ENCODE results near the gene FYN. TPM values are rescaled to one million over a fixed set of nuclear protein-coding genes. Genes with fewer than 3 reads are reported as not detected.

FYN gene
- total and polyA plus RNA-seq, 2 of the 8 experiments (the other 6 are each of a cell fraction or from before 2014, with no cell fraction given), result 46.8 to 97.2 TPM

GRCh38 chr6:111752476-111752875, 120.8 kb downstream of the FYN start:
- Histone ChIP-seq H3K4me3 (ENCODE audit: extremely low read depth in 1 of 4, insufficient read depth in 2 of 4, low read depth in 3 of 4, low read length in 4 of 4) (no peak overlapping the region), H3K79me1 (ENCODE audit: low read depth, low read length) (no peaks in the 10 kb centered on the region), H3K9ac (replicated peaks in 1 of 4; ENCODE audit: extremely low read depth in 1 of 4, low read depth in 3 of 4, low read length in 3 of 4) (no peak overlapping the region), H2AFZ (ENCODE audit: low read length) (no peak overlapping the region), H3K14ac (ENCODE audit: insufficient read length) (no peak overlapping the region), H4K8ac (ENCODE audit: extremely low read depth, insufficient read depth, low read length) (no peak overlapping the region), H3K4ac (replicated peaks; ENCODE audit: insufficient read length, low read depth, low read length) (no peak overlapping the region), H2BK5ac (ENCODE audit: low read depth, low read length) (no peak overlapping the region; the same call in 1 of the 2 replicates), H2BK12ac (ENCODE audit: low read depth, low read length) (peak overlapping the region; percentile 64; the same call in 1 of the 2 replicates), H3K79me2 (ENCODE audit: control insufficient read depth in 1 of 2, insufficient read depth in 2 of 2, low read length in 2 of 2) (peaks cover 0 to 3% of the 10 kb centered on the region in 2 experiments; a peak in 3 of 4 replicates), H2BK15ac (ENCODE audit: low read length) (no peak overlapping the region), H3K27me3 (replicated peaks in 1 of 4; ENCODE audit: control insufficient read depth in 3 of 4, extremely low read depth in 1 of 4, insufficient read depth in 3 of 4, low read length in 3 of 4) (no peaks in the 10 kb centered on the region), H3K9me3 (ENCODE audit: insufficient read depth in 2 of 2, low read depth in 1 of 2, low read length in 1 of 2) (no peaks in the 10 kb centered on the region), H4K91ac (replicated peaks; ENCODE audit: insufficient read length, low read length) (peak overlapping the region; percentile 67), H2BK120ac (replicated peaks; ENCODE audit: low read depth, low read length) (peak overlapping the region; percentile 70), H2AK5ac (ENCODE audit: low read depth, low read length) (no peak overlapping the region; the same call in 1 of the 2 replicates), H3K36me3 (ENCODE audit: control insufficient read depth in 2 of 4, insufficient read depth in 4 of 4, low read length in 3 of 4) (no peaks in the 10 kb centered on the region), H3K56ac (replicated peaks; ENCODE audit: insufficient read length, low read depth, low read length) (no peak overlapping the region), H4K20me1 (replicated peaks in 1 of 2; ENCODE audit: control insufficient read depth in 1 of 2, insufficient read depth in 2 of 2, low read length in 2 of 2) (no peaks in the 10 kb centered on the region), H3K23me2 (ENCODE audit: low read depth, low read length) (peaks cover 2% of the 10 kb centered on the region; the same call in 1 of the 2 replicates), H3K18ac (ENCODE audit: extremely low read depth, low read length) (no peak overlapping the region), H3K23ac (ENCODE audit: insufficient read length) (no peak overlapping the region), H2BK20ac (ENCODE audit: low read length) (no peak overlapping the region; the same call in 1 of the 2 replicates), H3K4me2 (ENCODE audit: insufficient read depth in 1 of 2, low read depth in 2 of 2, low read length in 2 of 2) (no peak overlapping the region), H4K5ac (ENCODE audit: insufficient read length, low read depth, low read length) (peak overlapping the region; percentile 31), H3K27ac (ENCODE audit: low read depth, low read length) (no peak overlapping the region), H3K4me1 (replicated peaks in 1 of 4; ENCODE audit: control insufficient read depth in 3 of 4, insufficient read depth in 4 of 4, low read length in 3 of 4) (peaks cover 2 to 12% (median 11%) of the 10 kb centered on the region in 4 experiments; a peak in 5 of 7 replicates)
- DNase-seq (ENCODE audit: low read depth in 1 of 2, low spot score in 2 of 2), result no peak
- no peak for TF ChIP-seq RXRA (IDR thresholded peaks at IDR 0.05; ENCODE audit: insufficient read depth, low read depth, low read length)
- no peak for TF ChIP-seq RBBP5 (IDR thresholded peaks at IDR 0.05; ENCODE audit: borderline replicate concordance, low read depth, low read length)
- no peak for TF ChIP-seq BACH1 (IDR thresholded peaks at IDR 0.05; ENCODE audit: low read length)
- TF ChIP-seq POLR2AphosphoS5 (IDR thresholded peaks at IDR 0.05; ENCODE audit: low read depth, low read length), result no peak
- no peak for TF ChIP-seq CBX8 (IDR thresholded peaks at IDR 0.05; ENCODE audit: borderline replicate concordance, low read depth, low read length)
- TF ChIP-seq RAD21 (IDR thresholded peaks at IDR 0.05 in 1 of 2, conservative IDR thresholded peaks at IDR 0.05 in 1 of 2; ENCODE audit: low read depth in 2 of 2, low read length in 2 of 2), result no peak
- TF ChIP-seq JUND (IDR thresholded peaks at IDR 0.05; ENCODE audit: low read length), result no peak
- no peak for TF ChIP-seq CHD2 (IDR thresholded peaks at IDR 0.05; ENCODE audit: low read length)
- no peak for TF ChIP-seq RNF2 (IDR thresholded peaks at IDR 0.05; ENCODE audit: borderline replicate concordance, low read depth, low read length, missing control alignments, poor library complexity, severe bottlenecking)
- TF ChIP-seq CBX5 (IDR thresholded peaks at IDR 0.05; ENCODE audit: low read depth, low read length), result no peak
- no peak for TF ChIP-seq ATF2 (IDR thresholded peaks at IDR 0.05; ENCODE audit: low read length)
- no peak for TF ChIP-seq TAF7 (optimal IDR thresholded peaks at IDR 0.05; ENCODE audit: borderline replicate concordance, low read depth, low read length)
- FAIRE-seq, result no peak
- ChIA-PET POLR2A (ENCODE audit: partially characterized antibody) (interaction anchor here (0.6 to 1.3 kb wide), 2 partner anchors 18 to 23 kb away, joined by 3 to 4 read pairs; no protein-coding TSS in a partner anchor), CTCF (ENCODE audit: partially characterized antibody) (interaction anchor here (1.0 to 2.0 kb wide), 5 partner anchors 9 to 31 kb away, joined by 4 to 12 read pairs (median 4); no protein-coding TSS in a partner anchor)
